GM15510 (cell line): ENCODE results near the gene SLC25A42.

Experiments used
- POLR2A ChIP-seq: IDR thresholded peaks from 3 replicates; pipeline ENCODE4 v1.6.1; 2011; ENCODE audit warnings: borderline replicate concordance; ENCODE audit not compliant: insufficient read length; ENCODE audit errors: extremely low read depth

SLC25A42 gene

DNA sequence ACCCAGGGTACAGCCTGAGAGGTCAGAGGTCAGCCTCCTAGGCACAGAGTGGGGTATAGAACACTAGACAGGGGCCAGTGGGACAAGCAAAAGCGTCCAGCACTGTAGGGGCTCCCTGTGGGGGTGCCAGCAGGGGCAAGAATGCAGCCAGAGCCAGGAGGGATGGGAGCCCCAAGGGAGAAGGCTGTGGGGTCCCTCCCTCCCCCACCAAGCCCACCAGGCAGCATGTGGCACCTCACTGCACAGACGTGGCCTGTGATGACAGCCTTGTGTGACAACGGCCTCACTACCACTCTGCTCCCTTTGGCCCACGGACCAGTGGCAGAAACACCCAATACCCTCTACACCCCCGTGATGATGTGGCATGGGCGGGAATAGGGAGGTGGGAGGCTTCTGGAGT lies 20.3 kb upstream of the SLC25A42 start:
- no peak for TF ChIP-seq POLR2A

DNA sequence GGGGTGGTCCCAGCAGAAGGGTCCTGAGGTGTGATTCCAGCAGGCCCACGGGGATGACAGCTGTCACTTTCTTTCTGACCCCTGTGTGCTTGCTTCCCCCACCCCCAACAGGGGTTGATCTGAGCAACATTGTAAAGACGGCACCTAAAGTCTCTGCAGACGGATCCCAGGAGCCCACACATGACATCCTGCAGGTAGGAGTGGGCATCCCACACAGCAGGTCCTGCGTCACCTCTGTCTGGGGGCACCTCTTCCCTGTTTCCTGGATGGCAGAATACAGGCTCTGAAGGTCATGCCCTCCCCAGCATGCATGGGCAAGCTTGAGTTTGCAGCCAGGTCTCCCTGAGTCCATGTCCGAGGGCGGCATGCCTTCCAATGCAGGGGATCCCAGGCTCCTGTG lies 19.9 kb upstream of the SLC25A42 start:
- no peak for TF ChIP-seq POLR2A

DNA sequence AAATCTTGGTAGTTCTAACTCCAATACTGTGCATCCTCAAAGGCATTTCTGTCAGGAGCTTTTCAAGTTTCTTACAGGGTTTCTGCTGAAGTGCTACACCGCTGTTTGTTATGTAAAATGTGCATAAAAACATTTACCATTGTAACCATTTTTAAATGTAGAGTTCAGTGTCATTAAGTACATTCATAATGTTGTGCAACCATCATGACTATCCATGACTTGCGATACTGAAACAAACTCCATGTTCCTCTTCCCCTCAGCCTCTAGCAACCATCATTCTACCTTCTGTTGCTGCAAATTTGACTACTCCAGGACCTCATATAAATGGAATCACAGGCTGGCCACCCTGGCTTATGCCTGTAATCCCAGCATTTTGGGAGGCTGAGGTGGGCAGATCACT lies 14.4 kb upstream of the SLC25A42 start:
- TF ChIP-seq POLR2A, result no peak

DNA sequence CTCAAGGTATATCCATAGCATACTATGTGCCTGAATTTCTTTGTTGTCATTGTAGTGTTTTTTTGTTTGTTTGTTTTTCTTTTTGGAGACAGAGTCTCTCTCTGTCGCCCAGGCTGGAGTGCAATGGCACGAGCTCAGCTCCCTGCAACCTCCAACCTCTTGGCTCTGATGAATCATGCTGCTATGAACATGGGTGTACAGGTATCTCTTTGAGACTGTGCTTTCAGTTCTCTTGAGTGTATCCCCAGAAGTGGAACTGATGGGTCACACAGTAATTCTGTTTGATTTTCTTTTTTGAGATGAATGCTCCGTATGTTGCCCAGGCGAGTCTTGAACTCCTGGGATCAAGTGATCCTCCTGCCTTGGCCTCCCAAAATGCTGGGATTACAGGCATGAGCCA lies 13.7 kb upstream of the SLC25A42 start:
- TF ChIP-seq POLR2A, result no peak

DNA sequence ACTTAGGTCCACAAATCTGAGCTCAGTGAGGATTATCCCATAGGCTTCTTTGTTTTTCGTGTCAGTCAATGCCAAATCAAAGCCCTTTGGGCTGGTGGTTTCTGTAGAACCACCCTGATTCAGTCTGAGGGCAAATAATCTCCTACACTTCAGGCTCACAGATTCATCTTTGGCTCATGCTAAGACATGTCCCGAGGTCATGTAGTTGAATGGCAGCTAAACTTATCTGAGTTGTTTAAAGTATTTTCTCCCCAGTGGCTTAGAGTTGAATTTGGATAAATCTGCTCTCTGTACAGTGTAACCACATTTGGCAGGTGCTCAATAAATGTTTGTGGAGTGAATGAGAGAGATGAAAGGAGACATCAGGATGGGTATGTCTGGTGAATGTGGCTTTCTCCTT lies 13.1 kb upstream of the SLC25A42 start:
- TF ChIP-seq POLR2A, result no peak

DNA sequence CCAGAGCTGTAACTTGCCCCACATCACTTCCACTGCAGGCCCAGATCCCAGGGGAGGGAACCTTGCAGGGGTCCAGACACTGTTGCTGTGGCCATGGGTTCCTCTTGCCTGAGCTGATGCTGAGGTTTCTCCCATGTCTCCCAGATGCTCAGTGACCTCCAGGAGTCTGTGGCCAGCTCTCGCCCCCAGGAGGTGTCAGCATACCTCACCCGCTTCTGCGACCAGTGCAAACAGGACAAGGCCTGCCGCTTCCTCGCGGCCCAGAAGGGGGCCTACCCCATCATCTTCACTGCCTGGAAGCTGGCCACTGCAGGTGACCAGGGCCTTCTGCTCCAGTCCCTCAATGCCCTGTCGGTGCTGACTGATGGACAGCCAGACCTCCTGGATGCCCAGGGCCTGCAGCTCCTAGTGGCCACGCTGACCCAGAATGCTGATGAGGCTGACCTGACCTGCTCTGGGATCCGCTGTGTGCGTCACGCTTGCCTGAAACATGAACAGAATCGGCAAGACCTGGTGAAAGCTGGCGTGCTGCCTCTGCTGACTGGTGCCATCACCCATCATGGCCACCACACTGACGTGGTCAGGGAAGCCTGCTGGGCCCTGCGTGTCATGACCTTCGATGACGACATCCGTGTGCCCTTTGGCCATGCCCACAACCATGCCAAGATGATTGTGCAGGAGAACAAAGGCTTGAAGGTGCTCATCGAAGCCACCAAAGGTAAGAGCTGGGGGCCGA lies 12.1 kb upstream of the SLC25A42 start:
- no peak for TF ChIP-seq POLR2A

DNA sequence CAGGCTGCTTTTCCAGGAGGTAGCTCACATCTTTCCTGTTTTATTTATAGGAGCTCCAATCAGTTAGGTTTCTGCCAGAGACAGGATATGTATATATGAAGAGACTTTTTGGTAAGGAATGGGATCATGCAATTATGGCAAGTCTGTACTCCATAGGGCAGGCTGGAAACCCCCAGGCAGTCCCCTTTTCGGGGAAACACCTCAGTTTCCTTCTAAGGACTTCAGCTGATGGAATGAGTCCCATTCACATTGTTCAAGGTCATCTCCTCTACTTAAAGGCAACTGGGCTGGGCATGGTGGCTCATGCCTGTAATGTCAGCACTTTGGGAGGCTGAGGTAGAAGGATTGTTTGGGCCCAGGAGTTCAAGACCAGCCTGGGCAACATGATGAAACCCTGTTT lies 10.9 kb upstream of the SLC25A42 start:
- no peak for TF ChIP-seq POLR2A

DNA sequence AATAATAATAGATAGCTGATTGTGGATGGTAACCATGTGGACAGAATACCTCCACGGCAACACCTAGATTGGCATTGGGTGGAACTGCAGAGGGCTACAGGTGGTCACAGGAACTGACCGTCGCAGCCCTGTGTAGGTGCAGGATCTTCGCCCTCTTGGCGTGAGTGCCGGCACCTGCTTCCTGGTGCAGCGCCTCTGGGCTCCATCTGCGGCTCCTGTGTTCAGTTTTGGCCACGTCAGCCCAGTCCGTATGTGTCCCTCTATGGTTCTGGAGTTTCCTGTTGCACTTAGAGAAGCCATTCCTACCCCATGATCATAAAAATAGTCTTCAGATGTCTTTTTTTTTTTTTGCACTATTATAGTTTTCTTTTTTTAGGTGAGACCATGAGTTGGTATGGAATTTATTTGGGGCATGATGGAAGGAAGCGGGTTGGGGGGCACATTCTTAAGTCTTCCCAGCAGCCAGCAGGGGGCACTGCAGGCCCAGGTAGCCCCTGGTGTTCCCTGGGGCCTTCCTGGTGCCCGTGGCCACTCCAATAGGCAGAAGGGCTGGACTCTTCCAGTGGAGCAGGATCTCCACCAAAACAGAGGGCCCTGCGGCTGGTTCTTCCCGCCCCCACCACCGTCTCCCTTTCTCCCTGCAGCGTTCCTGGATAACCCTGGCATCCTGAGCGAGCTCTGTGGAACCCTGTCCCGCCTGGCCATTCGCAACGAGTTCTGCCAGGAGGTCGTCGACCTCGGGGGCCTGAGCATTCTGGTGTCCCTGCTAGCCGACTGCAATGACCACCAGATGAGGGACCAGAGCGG lies 10.1 kb upstream of the SLC25A42 start:
- no peak for TF ChIP-seq POLR2A

DNA sequence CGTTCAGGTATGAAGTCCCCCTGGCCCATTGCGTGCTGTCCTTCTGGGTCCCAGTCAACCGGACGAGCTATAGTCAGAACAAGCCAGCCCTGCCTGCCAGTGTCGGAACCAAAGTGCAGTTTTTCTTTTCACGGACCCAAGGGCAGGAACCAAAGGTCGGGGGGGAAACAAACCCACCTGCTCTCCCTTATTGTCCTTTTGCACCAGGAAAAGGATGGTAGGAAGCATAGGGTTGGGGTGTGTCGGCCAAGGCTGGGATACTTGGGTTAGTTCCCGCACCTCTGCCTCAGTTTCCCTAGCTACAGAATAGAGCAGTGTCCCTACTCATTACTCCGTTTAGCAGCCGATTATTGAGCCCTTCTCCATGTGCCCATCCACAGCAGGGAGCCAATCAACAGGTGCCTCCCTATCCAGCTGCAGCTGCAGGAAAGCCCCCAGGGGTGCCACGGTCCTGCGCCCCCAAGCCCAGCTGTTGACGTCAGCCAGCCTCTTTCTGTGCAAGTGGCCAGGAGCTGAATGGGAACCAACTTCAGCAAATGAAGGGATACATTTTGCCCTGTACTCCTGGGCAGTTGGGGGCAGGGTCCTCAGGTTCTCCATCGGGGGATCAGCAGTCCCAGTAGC lies 9.4 kb upstream of the SLC25A42 start:
- TF ChIP-seq POLR2A, result no peak

DNA sequence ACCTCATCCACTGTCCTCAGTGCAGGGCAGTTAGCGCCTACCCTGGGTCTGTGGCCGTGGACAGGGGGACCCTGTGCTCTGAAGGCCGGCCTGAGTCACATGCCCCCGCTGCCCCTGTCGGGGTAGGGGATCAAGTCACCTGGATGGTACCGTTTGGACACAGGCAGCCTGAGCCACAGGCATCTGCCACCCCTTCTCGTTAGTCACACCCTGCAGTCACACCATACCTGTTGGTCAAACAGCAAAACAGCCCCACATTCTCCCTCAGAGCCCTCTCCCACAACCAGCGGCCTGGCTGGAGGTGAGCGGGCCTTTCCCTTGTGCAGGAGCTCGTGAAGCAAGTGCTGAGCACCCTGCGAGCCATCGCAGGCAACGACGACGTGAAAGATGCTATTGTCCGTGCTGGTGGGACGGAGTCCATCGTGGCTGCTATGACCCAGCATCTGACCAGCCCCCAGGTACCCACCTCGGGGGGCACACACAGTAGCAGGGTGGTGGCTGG lies 8.8 kb upstream of the SLC25A42 start:
- TF ChIP-seq POLR2A, result no peak

DNA sequence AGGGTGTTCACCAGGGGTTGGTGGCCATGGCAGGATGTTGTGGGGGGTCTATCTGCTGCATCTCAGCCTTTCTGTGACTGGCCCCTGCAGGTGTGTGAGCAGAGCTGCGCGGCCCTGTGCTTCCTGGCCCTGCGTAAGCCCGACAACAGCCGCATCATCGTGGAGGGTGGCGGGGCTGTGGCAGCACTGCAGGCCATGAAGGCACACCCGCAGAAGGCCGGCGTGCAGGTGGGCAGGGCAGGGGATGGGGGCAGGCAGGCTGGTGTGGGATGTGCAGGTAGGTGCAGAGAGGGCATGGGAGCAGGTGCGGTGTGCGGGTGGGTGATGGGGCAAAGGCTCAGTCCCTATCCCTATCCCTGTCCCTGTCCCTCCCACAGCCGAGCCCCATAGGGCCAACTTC lies 8.1 kb upstream of the SLC25A42 start:
- TF ChIP-seq POLR2A, result no peak

DNA sequence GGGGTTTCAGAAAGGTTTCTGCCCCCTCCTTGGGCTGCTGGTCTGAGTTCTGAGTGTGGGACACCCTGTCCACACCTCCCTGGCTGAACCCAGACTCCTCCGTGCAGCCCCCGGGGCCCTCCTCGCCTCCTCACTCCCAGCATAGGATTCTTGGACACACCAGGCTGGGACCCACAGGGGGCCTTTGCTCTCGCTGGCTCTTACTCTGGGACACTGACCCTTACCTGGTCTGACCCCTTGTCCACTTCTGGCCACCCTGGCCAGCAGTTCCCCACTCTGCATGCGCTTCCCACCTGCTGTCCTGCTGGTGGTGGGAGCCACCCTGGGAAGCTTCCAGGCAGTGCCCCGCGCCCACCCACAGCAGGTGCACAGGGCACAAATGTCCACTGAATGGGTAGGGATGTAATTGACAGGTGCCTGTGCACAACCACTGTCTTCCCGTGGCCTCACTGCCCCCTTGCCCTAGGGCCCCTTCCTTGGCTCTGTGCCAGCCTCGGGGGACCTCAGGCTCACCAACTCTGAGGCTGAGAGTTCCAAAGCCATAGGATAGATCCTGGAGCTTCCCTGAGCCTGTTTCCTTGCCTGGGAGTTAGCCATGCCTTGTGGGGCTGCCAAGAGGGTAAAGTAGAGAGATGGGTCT lies 7.0 kb upstream of the SLC25A42 start:
- no peak for TF ChIP-seq POLR2A

DNA sequence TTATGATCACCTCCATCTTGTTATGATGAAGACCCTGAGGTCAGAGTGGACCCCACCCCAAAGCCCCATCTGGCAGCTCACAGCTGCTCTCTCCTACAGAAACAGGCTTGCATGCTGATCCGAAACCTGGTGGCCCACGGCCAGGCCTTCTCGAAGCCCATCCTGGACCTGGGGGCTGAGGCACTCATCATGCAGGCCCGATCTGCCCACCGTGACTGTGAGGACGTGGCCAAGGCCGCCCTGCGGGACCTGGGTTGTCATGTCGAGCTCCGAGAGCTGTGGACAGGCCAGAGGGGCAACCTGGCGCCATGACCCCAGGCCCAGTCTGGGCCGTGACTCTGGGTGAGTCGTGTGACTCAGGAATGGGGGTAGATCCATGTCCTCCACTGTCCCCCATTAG lies 6.5 kb upstream of the SLC25A42 start:
- TF ChIP-seq POLR2A, result no peak

DNA sequence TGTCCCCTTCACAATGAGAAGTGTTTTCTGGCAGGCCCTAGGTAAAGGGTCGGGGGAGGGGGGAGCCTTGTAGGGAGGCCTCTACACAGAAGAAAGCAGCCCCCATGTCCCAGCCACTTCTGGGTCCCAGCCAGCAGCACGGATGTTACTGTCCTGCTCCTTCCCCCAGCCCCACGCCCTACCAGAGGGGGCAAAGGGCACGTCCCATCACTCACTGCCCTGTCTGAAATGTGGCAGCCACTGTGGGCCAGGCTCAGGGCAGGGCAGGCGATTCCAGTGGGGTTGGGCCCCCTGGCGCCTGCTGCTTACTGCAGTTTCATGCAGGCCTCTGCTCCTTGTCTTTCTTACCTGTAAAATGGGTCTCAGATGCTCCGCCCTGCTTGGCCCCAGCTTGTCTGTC lies 6.1 kb upstream of the SLC25A42 start:
- no peak for TF ChIP-seq POLR2A

DNA sequence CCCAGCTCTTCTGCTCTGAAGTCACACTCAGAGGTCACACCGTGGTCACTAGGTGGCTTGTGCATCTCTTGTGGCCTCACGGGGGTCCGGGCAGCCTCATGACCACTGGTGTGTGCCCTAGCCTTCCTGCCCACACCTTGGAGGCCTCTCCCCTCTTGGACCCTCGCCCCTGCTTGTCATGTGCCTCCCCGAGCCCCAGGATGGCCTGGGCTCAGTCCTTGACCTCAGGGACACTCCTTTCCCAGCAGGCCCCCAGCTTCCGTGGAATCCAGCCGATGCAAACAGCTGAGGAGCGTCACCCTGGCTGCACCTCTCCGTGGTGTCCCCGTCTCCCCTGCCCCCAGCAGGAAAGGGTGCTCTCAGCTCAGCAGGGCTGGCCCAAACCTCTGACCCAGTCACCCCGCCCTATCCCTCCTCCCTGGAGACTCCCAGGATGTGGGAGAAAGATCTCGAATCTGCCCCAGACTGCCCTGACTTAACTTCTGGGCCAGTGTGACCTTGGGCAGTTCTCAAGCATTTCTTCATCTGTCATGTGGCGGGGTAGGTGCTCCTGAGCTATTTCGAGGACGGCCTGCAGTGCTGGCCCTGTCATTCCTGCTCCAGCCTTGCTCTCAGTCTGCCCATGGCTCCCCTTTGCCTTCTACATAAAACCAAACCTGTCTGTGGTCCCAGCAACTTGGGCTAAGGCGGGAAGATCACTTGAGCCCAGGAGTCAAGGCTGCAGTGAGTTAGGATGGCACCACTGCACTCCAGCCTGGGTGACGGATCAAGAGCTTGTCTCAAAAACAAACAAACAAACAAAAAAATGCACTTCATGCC lies 4.6 kb upstream of the SLC25A42 start:
- TF ChIP-seq POLR2A, result no peak
